Stimulated activated CD8-positive, alpha-beta memory T cell treated with anti-CD3 and anti-CD28 coated beads, Interleukin-12 subunit alpha, Interleukin-12 subunit beta, amount 100 ng/mL, for 24 hours (primary cell): ENCODE results near the gene EFEMP1.

Experiments
- DNase-seq: peaks from one replicate; pipeline ENCODE4 v3.0.0-alpha.2; 2020; ENCODE audit errors: extremely low read depth

The EFEMP1 gene

DNA sequence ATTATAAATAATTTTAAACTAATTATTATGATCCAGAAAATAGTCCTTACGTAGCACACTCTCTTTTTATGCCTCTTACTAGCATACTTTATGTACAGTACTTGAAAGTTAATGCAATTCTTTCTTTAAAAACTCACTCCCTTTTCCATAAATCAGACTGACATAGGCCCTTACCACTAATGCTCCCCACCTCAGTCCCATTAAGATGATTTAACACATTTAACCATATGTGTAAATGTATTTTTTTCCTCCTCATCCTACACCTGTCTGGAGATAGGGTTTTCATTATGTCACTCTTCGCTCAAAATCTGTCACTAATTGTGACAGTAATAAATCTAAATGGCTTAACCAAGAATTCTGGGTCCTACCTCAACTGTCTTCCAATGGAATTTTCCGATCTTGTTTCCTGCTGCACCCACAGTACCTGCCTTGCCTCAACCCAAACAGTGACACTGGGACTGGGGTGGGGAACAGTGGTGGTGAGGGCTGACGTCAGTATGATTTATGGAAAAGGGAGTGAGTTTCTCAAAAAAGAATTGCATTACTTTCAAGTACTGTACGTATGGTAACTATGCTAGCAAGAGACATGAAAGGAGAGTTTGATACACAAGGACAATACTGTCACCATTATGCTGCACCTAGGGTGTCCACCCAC is 25.1 kb downstream of the EFEMP1 start:
- no peak for DNase-seq

DNA sequence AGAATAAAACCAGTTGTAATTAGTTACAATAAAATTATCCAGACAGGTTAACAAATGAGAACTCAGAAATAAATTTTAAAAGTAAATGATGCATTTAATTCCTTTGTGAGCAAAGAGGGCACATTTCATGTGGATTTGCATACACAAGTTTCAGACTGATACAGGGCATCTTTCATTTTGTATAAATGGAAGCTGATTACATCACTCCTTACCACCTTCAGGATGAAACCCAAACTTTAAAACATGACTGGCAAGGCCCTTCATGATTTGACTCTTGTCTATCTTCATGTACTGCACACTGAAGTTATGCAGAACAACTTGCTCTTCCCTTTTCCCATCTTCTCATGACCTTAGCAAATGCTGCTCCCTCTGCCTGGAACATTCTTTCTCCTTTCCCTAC is 26.9 kb downstream of the EFEMP1 start:
- no peak for DNase-seq

DNA sequence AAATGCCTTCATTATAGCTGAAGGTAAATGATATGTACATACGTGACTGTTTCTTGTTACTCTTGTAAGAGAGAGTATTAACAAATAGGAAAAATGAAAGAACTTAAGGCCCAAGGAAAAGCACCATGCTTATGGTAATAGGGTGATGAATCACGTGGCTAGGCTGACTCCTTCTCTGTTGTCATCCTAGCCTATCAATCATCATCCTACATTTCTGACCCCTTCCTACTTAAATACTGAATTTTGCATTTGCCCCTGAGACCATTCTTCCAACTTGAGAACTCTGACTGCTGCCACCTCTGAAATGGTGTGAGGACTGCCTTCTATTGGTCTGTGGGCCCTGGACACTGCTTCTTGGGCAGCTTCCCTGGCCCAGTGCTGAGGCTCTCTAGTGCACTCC is 28.9 kb downstream of the EFEMP1 start:
- no peak for DNase-seq

DNA sequence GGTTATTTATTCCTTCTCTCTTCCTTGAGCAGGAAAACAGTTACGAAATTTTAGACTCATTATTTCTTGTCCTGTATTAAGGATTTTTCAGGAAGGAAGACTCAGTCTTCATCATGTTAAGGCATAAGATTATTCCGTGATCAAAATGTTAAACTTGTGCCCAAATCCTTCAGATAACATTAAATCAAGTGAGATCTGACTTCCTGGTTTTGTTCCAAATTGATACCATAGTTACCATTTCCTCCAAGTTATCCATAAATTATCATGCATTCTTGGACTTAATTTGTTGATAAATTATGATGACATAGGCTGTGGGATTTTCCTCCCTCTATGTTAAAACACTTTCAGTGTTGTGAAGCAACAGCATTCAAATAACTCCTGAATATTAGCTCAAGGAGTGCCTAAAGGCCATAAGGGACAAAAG is 31.9 kb downstream of the EFEMP1 start:
- DNase-seq = no peak

DNA sequence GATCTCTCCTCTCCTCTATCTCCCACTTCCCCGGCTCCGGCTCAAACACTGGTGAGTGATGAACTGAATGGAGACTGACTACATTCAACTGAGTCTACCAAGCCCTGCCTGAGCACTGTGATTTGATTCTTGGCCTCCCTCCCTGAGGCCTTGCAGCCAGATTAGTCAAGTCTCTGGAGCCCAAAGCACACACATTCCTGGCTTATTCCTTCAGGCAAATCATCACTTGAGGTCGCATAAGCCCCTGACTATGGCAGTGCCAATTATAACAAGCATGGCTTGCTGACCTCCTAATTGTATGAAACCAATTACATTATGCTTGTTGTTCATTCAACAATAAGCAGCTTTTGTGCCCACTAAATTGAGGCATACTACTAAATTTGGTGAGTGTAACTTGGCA is 34.6 kb downstream of the EFEMP1 start:
- no peak for DNase-seq

DNA sequence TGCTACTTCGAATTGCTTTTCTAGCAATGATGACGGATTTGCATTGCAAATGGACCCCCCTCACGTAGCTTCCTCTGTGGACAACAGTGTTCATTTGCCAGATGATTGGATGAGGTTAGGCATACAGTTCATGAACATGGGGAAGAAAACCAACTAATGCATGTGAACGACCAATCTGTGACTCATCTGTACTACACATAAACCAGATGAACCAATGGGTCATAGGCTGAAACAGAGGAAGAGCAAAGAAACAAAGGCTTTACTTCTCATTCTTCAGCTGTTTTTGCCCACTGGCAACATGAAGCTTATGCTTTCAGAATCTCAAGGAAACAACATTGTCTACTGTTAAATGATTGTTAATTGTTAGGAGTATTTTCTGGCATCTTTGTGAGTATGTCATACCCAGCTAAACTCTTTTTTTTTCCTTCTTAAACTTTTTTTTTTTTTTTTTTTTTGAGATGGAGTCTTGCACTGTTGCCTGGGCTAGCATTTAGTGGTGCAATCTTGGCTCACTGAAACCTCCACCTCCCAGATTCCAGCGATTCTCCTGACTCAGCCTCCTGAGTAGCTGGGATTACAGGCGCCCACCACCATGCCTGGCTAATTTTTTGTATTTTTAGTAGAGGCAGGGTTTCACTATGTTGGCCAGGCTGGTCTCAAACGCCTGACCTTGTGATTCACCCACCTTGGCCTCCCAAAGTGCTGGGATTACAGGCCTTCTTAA is 35.5 kb downstream of the EFEMP1 start:
- DNase-seq = no peak

DNA sequence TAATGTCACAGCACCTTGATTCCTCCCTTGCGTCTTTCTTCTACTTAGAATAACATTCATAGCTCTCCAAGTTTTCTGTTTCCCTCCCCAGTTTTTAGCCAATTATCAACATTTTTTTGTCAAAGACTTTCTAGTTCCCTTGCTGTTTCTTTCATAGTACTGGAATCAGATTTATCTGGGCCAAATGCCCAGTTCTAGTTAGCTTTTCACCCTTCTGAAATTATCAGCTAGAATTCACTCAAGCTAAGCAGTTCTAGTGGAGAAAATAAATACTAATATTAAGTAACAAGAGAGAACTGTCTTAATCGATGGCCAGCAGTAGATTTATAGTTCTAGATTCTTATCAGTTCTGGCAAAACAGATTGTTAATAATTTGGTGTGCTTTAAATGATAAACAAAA is 36.2 kb downstream of the EFEMP1 start:
- no peak for DNase-seq

DNA sequence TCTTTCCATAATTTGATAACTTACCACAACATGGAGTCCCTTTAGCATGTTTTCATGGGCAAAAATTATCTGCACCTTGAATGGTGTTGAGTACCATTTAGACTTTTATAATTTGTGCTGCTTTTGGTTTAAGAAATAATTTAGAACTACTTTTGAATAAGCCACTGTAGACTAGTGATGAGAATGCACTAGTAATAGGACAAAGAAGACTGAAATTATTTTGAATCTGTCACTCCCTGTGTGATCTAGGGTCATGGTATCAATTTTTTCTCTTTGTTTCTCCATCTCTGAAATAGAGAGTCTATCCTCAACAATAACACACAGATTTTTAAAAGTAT is 37.7 kb downstream of the EFEMP1 start:
- DNase-seq = no peak

DNA sequence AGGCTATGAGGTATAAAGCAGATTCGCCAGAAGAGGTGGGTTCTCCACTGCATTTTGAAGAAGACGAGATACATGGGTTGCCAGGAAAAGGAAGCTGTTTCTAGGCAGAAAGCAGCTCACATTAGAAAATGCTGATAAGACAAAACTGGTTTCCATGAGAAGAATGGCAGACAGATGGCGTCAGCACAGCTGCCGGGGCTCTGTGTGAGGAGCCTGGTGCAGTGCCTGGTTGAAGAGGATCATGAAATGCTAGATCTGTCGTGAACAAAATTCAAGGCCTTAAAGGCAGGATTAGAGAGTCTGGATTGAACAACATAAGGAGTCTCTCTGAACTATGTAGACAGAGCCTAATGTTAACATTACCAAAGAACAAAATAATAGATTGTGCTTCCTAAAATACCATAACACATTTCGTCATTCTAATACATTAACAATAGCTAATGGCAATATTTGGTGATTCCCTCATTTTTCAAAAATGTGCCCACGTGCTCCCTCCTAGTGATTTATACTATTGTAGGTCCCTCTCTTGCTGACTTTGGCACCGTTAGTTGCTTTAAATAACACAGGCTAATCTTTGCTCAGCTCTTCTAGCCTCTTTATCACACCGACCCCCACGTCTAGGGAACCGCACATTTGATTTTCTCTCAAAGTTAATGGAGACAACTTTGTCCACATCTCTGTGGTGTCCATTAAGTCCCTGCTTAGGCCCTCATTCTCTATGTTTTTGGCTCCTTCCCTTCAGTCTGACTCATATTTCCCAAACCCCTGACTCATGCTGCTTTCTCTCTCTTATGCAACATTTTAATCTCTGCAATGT is 38.2 kb downstream of the EFEMP1 start:
- no peak for DNase-seq

DNA sequence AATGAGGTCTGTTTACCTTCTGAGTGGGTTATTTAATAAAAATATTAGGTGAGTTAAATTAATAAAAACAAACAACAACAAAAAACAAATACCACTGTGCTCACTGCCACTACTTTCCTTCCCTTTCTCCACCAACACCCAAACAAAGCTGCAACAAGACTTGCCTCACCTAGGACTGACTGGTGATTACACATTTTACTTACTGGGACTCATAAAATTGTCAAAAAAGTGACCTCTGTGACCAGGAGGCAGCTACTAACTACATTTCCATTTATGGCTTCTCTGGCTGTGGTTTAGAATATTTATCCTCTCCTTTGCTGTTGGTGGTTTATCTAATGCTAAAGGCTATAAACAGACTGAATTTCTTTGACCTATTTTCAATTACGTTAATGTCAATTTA is 39.8 kb downstream of the EFEMP1 start:
- no peak for DNase-seq

DNA sequence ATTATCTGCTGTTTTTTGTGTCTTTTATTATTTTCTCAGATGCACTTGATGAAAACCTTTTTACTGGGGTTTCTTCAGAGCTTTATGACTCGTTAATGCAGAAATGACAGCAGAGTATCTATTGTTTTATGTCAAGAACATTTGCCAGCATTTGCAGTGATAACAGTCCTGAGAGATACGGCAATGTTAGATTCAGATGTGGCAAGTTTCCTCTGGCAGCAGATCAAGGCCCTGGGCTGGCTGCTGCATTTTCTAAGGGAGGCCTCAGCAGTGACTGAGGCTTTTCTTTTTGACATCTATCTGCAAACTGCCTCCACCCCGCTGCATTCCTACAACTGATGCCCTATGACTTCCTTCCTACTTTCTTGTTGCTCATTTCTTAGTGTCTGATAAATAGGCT is 40.2 kb downstream of the EFEMP1 start:
- DNase-seq = no peak

DNA sequence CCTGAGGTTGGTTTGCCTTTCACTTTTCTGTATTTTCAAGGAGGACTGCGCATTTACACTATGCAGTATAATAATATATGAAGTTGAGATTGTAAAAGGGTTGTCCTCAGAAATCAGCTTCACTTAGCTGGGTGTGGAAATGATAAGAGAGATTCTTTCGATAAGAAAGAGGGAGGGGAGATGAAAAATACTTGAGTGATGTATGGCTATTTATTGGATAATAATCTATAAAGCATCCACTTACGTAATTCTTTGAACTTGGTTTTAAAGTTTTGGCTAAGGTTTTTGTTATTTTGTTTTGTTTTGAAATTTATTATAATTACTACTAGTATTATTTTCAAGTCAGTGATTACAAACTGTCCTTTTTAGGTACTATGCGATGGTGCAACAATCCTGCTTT is 40.6 kb downstream of the EFEMP1 start:
- no peak for DNase-seq

DNA sequence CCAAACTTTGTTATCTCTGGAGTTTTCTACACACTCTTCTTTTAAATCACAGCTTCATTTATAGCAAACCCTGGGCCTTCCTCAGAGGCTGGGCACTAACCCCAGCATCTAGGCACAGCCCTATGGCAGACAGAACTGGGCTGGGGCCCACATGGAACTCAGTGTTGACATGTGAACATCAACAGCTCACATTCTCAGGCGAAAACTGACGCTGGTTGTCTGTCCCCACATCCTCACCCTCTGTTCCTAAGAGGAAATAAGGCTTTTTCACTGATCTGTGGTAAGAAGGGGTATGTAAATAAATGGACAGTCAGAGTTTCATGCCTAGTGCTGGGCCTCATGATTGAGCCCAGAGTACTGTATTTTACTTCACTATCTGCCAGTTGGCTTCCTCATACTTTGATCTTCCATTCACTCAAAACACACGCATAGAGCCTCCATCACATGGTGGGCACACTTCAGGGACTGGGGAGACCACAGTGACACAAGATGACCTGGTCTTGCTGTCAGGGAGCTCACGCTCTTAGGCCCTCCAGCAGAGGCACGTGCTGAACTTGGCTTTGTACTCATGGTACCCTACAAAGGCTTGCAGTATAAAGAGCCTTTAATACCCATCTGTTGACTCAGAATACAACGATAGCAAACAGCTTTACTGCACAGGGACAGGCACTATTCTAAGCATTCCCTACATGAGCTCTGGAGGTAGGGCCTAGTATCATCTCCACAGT is 43.0 kb downstream of the EFEMP1 start:
- no peak for DNase-seq

DNA sequence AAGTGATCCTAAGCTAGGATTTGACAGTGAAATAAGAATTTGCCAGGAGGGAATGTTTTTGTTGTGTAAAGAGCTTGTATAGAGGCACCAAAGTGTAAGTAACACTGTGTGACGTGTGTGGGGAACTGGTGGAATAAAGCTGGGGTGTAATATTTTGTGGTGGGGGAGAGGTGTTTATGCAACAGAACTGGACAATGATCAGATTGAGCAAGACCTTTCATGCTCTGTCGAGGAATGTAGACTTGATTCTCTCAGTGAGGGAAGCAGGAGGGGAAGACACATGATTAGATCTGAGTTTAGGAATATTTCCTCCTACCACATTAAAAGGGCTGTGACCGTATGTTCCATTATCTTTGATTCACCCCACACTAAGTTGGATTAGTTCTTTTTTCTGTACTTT is 43.6 kb downstream of the EFEMP1 start:
- DNase-seq = no peak

DNA sequence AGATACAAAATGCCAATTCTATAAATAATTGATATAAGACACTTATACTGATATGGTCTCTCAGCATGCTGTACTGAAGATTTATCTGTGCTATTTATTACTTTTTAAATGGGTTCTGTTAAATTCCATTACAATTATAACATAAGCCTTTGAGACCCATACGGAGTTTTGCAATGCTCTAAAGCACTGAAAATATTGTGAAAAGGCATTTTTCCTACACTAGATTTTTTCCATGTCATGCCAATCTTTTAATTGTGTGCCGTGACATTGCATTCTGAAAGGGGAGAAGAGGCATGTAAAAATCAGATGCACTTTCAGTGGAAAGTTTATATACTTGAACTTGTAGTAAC is 46.5 kb downstream of the EFEMP1 start:
- no peak for DNase-seq

DNA sequence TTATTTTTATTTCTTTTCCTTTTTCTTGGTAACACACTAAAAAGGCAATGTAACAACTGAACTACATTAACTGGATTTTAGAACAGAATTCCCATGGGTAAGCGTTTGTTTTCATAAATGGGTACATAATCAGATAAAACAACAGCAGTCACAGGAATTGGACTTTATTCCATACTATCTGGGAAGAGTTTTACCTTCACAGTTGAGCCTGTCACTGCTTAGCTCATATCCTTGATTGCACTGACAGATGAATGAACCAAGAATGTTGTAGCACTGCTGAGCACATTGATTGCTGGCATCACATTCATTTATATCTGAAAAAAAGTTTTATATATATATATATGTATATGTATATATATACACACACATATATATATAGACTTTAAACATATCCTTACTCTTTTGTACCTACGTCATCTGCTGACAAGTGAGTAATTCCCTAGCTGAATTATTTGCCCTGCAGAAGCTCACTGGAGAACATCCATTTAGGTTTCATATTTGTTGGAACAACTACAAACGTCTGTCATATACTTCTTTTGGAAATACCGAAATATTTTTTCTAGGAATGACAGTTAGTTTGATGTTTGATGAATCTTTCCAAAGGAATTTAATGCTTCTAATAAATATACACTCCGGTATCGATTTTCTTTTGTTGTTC is 47.0 kb downstream of the EFEMP1 start:
- DNase-seq = no peak

DNA sequence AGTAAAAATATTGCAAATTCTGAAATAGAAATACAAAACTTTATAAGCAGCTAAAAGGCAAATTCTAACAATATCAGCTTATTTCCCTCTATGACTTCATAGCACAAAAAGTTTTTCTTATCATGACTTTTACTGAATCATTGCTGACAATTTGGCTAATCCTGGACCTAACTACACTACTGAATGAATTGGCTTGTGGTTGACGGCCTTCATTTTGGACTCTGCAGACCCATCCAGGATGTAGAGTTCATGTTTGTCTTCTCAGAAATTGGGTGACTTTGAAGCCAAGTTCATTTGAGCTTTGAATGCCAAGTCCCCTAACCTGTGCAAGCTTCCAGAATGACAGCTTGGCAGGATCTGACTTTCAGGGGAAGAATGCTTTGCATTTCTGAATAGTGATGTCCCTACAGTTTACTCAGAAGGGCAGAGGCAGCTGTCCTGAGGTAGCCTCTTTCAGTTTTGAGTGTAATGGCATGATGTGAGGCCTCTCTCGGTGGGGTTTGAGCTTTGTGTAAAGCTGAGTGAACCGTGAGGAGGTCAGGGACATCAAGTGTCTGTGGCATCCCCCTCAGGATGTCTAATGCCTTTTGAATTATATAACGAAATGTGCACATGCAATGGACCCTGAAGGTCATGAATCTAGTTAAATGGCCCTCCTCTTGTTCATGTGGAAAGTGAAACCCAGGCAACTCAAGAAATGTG is 48.0 kb downstream of the EFEMP1 start:
- DNase-seq = no peak

DNA sequence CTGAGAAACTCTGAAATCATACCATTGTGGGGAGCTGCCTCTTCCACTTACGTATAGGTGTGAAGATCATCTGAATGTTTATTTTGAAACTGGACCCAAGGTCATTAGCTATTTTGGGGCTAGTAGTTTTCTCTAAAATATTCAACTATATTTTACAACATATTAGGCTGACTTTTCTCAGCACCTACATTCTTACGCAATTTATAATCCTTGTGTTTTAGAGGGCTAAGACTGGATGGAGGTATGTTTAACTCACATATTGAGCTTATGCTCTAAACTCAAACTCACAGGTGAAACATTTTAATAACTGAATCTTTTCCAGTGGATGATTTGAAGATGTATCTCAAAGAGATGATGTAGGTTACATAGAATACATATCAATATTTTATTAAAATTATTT is 49.2 kb downstream of the EFEMP1 start:
- DNase-seq = no peak

DNA sequence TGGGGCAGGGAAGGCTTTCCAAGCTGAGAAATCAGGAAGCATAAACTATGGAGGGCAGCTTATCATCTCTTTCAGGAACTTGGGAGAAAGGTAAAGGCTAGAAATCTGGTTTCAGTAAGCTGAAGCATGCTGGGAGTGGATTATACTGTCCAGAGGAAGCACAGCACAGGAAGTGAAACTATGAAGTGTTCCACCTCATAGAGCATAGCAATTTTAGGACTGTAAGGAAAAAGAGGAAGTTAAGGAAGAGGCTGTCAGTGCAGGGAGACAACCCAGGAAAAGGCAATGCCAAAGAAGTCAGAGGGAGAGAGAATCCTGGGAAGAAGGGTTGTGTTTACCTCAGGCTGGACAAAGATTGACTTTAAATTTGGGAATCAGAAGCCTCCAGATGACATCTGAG is 51.9 kb downstream of the EFEMP1 start:
- no peak for DNase-seq

DNA sequence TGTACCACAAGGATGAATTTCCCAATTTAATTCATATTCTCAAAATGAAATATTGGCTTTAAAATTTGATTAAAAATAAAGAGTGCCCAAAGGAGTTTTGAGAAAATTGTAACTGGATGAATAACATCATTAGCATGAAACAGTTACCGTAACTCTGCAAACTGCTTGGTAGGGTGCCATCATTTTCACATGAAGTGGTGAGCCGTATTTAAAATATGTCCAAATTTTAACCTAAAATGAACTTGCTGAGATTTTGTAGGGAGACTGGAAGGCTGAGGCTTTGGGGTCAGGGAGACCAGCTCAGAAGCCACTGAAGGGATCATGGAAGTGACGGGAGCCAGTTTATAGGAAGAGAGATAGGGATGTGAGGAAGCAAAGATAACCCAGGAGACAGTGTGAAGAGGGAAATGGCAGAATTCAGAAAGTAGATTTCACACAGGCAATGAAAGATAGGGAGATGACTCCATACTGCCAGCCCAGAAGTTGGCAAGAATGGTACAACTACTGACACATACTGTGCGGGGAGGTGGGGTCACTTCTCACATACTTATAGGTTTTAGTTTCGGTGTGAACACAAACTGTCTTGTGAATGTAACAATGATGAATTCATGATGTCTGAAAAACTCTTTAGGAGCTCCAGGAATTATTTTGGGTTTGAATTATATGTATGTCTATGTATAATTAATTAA is 53.8 kb downstream of the EFEMP1 start:
- no peak for DNase-seq
